AG08395 (cell line): ENCODE measurements around the gene CFL2.
A peak's percentile ranks its signal among the peaks of the same experiment; 100 is the strongest.
"Not testable (repeated sequence)": the region's sequence is repeated elsewhere in the genome, so short reads cannot be mapped to it uniquely, and the experiment has no call there.

Source experiments
- DNase-seq: peaks from one replicate; pipeline ENCODE4 v3.0.0; 2012; ENCODE audit warnings: mixed read lengths, low spot score

Gene CFL2

DNA sequence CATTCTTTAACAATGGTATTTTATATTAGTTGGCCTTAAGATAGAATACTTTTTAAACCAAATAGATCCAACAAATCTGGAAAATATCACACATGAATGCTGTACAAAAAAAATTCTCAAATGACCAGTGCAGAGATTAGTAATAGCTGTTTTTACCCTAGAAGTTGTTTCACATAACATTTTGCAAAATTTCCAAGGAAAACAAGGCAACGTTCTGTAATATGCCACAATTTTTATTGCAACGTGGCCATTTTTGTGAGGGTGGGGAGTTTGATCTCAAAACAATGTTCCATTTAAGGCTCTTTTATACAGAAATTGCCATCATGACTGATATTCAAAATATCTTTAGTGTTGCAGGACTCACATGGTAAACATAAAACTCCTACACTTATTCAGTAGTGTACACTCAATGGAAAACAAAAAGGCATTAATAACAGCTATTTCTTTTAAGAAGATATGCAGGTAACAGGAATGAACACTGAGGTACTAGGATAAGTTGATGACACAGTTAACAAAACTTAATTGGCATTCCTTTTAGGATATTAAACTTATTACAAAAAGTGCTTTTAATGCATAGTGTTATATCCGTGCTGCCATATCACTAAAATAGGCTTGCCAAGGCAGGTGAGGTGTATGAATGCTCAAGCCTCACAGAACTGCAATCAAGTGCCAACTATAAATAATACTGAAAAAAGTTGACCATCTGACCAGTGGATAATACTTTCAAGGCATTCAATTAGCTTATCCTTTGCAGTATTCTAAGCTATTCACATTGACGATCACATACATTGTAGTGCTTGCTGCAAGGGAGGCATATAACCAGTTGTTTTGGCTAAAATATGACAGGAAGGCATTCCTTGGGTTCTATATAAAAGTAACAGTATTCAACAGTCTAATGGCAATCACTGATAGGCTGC is 2.3 kb downstream of the CFL2 start:
- no peak for DNase-seq

DNA sequence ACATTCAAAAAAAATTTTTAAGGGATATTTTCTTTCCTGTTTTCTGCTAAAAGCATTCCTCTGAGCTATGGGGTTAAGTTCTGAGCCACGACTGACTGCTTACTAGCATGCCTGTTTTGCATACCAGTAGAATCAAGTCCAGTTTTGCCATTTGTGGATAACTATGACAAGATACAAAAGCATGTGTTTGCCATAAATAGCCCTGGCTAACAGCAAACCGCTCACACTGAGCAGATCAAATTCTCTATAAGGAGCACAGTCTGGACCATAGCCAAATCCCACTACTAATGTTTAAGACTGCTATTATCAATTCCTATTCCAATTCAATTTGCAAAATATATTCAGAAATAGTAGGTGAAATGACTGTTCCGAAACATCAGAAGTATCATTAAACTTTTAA is 3.2 kb downstream of the CFL2 start:
- peak; percentile 83 for DNase-seq

DNA sequence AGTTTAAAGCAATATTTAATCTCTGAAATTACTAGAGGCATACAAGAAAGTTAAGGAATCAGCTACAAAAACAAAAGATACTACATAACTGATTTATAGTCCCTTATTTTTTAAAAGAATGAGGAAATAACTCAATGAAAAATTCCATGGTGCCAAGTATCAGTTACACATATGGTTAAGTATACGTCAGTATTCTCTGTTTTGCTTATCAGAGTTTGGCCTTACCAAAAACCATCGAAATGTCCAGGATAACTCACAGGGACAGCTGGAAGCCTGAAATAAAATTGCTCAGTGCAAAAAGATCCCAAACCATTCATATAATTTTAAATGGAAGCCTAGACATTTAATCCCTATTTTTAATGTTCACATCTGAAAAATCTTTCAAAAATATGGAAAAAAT is 3.6 kb downstream of the CFL2 start:
- no peak for DNase-seq

DNA sequence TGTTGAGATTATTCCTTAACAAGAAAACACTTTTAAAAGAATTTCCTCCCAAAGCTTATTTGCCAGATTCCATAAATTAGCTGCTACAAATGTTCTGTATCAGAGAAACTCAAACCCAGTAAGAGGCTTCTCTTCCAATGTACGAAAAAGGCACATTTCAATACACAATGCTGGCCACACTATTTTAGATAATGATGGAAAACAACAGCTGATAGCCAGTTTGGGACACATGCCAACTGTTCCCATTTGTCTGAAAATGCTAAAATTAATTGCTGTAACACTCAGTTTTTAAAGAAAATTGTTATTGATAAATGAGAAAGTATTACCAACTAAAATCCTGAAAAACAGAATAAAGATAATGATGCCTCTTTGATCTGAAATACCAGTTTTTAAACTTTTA is 4.4 kb downstream of the CFL2 start:
- no peak for DNase-seq

DNA sequence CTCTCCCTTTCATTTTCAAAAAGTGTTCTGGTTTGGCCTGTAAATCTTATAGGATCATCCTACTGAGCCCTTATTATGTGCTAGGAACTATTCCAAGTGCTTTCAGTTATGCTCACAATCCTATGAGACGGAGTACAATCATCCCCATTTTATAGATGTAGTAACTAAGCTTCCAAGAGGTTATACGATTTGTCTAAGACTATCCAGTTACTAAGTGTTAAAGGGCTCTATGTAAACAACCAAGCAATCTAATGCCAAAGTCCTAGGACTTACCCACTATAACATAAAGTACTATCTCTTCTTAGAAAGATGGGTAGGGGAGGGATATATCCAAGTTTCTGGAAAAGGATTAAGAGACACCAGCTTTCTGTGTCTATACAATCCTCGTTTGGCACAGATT is 6.7 kb downstream of the CFL2 start:
- DNase-seq, result no peak

DNA sequence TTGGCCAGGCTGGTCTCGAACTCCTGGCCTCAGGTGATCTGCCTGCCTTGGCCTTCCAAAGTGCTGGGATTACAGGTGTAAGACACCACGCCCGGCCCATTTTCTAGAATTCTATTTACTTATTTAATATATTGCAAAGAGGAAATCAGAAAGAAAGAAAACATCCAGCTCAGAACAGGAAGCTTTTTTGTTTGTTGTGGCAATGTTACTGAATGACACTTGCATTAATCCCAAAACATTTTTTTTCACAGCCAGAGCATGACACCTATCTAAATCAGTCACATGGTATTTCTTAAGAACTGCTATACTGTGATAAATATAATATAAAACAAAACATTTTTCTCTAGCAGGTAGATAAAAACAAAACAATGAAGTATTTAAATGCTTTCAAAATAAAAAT is 12.6 kb downstream of the CFL2 start:
- DNase-seq, result no peak

DNA sequence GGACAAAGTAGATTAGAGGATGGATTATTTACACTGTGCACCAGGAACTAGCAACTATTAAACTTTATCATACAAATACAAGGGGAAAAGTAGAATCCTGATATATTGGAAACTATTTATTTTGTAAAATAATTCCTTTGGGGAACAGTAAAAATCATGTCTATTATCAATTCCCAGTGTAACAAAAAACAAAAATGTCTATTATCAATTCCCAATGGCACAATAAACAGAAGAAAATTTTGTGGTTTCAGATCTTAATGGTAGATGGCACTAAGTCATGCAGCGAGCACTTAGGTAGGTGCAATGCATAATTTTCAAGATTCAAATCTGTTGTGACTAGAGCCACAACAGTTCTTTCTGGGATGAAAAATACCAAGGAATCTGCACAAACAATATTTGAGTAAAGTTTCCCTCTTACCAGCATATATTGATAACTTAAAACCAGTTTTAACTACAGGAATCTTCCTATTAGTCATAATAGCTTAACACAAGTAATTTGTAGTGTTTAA is 13.7 kb downstream of the CFL2 start:
- no peak for DNase-seq

DNA sequence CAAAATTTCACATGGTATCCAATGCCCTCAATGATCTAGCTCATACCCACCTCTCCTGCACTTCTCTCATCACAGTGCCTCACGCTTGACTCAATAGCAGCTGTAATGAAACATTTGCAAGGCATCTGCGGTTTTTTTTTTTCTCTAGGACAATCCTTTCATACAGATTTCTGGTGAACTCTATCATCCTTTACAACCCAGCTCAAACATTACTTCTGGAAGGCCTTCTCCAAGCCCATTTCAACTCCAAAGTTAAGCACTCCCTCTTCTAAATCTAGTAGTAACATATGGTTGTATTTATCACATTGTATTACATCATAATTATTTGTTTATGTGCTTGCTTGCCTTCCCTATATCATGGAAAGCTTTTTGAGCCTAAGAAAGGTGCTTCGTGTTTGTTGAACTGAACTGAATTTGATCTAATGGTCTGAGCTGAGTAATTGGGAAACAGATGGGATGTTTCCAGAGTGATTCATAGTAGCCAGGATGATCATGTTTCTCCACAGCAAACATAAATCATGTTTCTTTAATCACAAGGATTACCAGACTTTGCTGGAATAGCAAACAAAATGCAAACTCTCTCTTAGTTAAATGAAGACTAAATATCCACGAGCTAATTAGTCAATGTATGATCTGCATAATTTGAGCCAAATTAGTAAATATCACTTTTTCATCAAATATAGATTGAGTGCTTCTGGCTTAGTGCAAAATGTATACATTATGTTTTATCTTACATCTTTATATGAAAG is 14.3 kb downstream of the CFL2 start:
- peak; percentile 78 for DNase-seq

DNA sequence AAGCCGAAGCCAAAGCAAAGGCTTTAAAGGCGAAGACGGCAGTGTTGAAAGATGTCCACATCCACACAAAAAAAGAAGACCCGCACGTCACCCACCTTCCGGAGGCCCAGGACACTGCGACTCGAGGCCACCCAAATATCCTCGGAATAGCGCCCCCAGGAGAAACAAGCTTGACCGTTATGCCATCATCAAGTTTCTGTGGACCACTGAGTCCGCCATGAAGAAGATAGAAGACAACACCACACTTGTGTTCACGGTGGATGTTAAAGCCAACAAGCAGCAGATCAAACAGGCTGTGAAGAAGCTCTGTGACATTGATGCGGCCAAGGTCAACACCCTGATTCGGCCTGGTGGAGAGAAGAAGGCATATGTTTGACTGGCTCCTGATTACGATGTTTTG is 20.2 kb downstream of the CFL2 start:
- DNase-seq, result not testable (repeated sequence)

DNA sequence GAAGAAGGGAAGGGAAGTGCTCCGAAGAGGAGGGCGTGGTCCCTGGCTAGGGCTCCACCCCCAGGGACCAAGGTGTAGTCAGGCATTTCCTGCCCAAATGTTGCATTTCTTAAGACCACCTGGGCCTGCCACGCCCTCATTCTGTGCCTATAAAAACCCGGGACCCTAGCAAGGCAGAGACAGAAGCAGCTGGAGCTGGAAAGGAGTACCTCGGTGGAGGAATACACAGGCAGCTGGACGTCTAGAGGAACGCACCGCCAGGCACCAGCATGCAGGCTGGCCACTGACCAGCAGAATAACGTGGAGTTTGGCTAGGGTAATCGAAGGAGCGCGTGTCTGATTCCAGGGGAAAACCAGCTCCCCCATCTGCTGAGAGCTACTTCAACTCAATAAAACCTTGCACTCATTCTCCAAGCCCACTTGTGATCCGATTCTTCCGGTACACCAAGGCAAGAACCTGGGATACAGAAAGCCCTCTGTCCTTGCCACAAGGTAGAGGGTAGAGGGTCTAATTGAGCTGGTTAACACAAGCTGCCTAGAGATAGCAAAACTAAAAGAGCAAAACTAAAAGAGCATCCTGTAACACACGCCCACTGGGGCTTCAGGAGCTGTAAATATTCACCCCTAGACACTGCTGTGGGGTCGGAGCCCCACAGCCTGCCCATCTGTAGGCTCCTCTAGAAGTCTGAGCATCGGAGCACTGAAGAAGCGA is 21.0 kb downstream of the CFL2 start:
- DNase-seq, result no peak

DNA sequence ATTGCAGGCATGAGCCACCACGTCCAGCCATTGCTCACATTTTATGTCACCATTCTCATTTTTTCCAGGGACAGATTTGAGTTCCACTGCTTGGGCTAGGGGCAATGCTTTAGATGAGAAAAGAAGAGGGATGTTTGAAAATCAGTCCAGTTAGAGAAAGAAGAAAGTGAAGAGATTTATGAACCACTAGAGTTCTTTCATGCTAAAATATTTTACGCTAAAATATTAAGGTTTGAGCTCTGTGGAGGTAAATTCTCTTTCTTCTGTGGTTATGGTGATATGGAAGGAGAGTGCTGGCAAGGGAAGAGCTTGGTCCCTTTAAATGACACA is 21.5 kb downstream of the CFL2 start:
- no peak for DNase-seq

DNA sequence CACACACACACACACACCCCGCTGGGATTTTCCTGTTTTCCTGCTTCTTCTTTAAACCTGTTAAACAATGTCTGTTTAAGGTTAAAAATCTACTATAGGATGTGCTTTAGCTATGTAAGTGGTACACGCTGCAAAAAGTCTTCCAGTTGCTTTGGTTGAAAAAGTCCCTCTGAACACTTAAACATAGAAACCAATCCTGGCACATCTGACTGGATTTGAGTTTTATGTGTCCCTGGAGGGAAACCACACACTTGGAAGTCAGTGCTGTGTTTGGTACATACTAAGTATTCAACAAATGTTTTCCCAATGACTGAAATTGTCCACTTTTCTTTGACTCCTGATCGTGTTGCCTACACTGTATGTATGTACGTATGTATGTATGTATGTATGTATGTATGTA is 22.0 kb downstream of the CFL2 start:
- peak; percentile 49 for DNase-seq

DNA sequence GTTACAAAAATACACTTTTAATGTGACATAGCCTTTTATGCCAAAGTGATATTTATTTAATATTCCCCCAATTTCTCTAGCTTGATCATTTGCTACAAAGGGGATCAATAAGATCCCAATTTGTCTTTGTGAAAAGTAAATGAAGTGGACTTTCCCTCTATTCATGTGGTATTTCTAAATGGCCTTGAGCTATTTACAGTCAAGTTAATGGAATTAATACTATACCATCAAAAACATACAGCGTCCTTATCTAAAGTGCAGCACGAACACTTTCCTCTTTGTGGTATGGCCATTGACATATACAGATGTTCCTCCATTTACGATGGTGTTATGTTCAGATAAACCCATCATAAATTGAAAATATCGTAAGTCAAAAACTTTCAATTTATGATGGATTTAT is 23.2 kb downstream of the CFL2 start:
- DNase-seq, result no peak

DNA sequence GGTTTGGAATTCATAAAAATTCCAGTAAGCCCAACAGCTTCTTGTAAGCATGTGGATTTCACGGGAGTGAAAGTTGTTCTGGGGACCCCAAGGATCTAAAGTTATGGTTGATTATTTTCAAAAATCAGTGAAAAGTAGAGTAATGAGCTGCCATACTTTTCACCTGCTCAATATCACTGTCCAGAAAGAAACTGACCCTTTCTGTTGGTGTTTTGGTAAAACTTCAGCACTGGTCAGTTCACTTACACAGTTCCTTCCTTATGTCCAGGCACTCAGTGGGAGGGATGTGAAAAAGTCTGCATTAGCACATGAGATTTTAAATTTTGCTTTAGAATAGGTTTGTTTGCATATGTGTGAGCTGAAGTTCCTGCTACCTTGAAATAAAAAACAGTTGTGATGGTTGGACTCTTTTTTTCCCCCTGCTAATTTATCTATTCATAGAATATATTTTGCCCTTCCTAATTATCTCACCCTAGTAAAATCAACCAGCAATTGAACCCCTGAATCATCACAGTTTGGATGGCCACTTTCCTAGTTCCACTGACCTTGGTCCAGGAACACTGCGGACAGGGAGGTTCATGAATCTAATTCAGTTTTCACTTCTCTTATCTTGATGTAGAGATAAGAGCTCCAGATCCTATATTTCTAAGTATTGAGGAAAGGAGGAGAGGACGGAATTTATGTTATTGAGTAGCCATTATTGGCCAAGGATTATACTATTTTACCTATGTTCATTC is 25.8 kb downstream of the CFL2 start:
- DNase-seq, result no peak

DNA sequence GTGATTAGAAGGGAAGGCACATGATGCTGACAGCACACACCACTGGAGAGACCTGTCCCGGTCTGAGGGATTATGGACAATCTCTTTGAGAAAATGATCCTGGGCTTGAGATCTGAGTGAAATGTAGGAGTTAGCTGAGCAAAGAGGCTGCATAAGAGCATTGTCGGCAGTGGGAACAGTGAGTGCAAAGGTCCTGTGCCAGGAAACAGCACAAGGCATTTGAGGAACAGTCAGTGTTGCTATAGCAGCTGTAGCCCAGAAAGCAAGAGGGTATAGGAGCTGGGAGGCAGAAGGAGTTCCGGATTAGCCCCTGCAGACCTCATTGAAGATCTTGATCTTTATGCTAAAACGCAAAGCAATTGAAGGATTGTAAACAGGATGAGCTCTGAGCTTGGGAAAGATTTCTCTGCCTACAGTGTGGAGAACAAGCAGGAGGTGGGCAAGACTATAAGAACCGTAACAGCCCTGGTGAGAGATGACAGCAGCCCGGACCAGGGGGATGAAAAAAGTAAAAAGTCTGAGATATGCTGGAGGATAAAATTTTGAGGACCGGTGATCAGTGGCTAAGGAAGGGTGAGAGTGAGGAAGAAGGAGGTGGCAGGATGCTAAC is 28.5 kb downstream of the CFL2 start:
- DNase-seq, result no peak

DNA sequence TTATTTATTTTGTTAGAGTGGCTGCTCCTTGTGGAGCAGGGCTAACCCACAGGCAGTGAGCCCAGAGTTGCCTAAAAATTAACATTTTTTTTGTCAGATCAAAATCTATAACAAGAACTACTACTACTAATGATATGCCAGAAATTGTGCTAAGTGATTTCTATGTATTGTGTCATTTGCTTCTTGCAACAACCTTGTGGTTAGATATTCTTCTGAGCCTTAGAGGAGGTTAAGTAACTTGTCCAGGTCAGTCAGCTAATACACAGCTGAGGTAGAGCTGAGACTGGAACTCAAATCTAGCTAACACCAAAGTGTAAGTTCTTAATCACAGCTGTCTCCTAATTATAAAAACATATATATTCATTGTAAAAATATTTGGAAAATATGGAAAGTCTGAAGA is 29.8 kb downstream of the CFL2 start:
- no peak for DNase-seq

DNA sequence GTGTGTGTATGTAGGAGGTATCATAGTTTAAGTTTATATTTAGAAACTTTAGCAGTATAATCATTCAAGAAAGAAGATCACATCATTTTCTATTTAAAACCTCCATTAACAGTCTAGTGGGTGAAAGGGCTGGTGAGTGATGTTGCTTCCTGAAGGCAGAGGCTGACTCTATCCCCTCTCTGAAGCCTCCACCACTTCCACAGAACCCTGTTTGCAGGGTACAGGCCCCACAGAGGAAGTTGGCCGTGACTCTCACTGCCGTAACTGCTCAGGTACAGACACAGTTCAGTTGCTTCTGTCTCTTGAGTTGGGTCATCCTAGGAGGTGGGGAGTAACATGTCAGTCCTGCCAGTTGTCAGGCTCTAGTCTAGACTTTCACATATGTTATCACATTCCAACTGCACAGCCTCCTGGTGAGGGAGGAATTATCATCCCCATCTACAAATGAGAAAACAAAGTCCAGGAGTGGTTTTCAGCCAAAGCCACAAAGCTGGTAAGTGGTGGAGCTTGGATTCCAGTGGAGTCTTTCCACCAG is 31.5 kb downstream of the CFL2 start:
- DNase-seq, result peak; percentile 20

DNA sequence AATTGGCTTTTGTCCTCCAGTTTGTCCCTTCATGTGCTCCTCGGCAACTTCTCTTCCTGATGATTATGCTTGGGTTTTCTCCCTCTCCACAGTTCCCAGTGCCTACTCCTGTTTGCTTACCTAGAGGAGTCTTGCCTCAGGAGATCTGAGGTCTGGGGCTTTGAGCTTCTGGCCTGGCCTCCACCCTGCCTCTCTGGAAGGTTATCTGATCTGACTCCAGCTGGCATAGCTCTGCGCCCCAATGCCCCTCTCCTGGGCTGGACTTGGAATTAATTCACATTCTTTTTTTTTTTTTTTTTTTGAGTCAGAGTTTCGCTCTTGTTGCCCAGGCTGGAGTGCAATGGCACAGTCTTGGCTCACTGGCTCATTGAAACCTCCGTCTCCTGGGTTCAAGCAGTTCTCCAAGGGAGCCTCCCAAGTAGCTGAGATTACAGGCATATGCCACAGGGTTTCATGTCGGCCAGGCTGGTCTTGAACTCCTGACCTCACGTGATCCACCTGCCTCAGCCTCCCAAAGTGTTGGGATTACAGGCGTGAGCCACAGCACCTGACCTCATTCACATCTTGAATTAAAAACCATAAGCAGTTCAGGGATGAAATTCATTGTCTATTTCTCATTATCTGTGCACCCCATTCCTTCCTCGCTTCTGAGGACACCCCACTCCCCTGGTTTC is 33.5 kb downstream of the CFL2 start:
- DNase-seq, result no peak

DNA sequence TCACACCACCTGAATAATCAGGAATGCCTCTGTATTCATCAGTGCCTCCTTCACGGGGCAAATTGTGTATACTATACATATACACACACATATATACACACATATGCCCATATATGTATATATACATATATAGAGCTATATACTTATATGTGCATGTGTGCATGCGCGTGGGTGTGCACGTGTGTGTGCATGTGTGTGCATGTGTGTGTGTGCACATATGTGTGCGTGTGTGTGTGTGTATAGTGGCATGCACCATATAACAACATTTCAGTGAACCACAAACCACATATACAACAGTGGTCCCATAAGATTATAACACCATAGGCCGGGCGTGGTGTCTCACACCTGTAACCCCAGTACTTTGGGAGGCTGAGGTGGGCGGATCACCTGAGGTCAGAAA is 35.7 kb downstream of the CFL2 start:
- DNase-seq, result no peak

DNA sequence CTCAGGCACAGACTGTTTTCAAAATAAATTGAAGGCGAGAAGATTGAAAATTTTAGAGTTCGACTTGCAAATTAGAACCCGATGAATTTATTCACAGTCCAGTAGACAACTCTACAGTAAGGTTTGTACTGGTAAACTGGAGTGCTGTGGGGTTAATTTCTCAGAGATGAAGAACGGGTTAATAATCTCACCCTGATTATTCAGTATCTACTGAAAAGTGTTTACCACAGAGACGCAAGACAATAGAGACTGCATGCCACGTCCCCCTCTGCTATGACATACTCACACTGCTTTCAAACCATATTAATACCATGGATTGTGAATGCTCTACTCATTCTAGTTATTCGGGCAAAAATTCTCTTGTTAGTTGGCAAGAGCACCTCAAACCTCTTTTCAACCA is 36.1 kb downstream of the CFL2 start:
- peak; percentile 48 for DNase-seq
